GM10847 (cell line): Measurements from ENCODE around the gene DTX4.

Experiments
- POLR2A ChIP-seq: IDR thresholded peaks from 2 replicates; pipeline ENCODE4 v1.6.1; 2011; ENCODE audit not compliant: insufficient read length; ENCODE audit errors: extremely low read depth

The DTX4 gene

DNA sequence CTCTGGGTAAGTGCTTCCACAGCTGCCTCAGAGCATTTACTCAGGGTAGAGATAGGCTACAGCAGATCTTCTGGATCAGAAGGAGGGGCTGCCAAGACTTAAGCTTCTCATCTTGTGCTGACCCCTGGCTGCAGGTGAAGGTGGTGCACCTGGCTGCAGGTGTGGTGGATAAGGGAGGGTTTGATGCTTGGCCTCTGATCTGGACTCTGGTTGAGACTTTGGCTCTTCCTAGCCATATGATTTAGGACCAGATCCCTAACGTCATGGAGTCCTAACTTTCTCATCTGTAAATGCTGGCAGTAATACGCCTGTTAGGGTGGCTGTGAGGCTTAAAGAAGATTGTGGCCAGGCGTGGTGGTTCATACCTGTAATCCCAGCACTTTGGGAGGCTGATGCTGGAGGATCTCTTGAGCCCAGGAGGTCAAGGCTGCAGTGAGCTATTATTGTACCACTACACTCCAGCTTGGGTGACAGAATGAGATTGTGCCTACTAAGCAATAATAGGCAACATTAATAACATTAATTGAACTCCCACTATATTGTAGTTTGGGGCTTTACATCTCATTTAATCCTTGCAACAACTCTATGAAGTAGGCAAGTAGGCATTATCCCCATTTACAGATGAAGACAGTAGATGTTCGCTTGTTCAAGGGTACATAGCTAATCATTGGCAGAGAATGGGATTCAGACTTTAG is 10.7 kb downstream of the DTX4 start:
- no peak for TF ChIP-seq POLR2A

GRCh38 chr11:59183771-59184170 is 11.8 kb downstream of the DTX4 start:
- TF ChIP-seq POLR2A, result no peak

DNA sequence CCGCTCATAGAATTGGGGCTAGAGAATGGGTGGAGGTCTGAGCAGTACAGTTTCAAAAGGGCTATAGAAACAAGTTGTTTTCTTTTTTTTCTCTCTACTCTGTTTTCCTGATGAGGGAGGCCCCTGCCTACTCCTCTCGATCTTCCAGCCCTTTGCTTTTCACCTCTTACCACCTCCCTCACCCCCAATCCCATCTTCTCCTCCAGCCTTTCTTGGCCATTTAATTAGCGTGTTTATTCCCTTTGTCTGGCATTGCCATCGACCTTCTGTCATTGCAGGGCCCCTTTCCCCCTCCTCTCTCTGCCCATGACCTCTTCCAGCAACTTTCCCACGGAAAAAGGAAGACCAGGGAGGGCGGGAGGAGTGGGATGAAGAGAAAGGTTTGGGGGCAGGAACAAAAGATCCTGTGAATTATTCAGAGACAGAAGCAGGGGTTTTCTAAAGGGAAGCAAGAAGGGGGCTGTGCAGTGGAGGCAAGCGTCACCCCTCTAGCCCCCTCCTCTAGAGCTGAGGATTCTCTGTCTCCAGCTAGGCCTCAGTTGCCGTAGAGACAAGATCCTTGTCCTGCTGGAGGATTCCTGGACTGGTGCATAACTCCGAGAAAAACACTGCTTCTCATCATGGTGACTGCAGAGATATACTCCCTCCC is 12.9 kb downstream of the DTX4 start:
- TF ChIP-seq POLR2A, result no peak

DNA sequence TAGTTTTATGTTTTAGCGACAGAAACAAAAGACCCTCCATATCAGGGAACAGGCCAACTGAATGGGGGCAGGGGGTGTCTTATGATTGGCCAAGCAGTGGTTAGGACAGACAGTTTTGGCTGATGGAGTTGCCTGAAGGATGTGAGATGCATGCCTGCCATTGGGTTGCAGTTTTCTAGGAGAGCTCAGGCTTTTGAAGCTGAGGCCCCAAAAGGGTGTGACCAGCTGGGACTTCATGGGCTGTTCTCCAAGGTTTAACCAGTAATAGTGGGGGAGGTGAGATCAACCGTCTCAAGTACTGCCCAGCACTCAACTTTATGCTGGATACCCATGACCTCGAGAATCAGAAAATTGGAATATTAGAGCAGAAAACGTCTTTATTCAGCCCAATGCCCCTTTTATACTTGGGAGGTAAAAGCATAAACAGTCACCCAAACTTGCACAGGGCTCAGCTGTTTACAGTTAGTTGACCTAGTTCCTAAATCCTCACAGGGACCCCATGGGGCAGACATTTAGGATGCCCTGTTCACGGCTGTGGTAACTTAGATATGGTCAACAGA is 13.5 kb downstream of the DTX4 start:
- no peak for TF ChIP-seq POLR2A

GRCh38 chr11:59186130-59186594 is 14.2 kb downstream of the DTX4 start:
- TF ChIP-seq POLR2A, result no peak

GRCh38 chr11:59187035-59187434 is 15.1 kb downstream of the DTX4 start:
- TF ChIP-seq POLR2A, result no peak

DNA sequence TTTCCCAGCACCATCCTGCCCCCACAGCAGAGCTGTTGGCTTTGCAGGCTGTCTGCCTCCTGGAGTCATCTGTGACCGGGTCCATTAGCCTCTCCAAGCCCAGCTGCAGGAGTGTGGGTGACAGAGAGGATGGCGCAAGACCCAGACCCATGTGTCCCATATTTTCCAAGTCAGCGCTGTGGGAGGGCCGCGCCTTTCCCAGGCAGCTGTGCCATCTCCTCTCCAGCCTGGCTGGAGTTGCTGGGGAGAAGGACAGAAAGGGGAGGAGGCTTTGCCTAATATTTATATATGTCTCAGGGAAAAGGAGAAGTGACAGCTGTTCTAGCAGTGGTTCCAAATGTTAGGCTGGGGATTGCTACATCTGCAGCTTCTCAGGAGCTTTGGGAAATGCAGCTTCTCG is 15.7 kb downstream of the DTX4 start:
- TF ChIP-seq POLR2A, result no peak

DNA sequence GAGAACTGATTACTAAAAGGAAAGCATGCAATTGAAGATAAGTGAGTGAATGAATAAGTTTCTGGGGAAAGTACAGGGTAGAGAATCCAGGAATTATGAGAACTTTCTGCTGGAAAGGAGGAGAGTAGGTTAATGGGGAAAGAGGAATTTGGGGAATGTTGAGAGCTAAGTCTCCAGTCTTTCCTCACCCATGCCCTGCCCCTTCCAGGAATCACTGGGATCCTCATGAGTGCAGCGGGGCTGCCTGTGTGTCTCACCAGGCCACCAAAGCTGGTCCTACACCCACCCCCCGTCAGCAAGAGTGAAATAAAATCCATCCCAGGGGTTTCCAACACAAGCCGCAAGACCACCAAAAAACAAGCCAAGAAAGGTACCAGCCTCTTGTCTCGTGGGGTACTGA is 17.0 kb downstream of the DTX4 start:
- TF ChIP-seq POLR2A, result no peak

DNA sequence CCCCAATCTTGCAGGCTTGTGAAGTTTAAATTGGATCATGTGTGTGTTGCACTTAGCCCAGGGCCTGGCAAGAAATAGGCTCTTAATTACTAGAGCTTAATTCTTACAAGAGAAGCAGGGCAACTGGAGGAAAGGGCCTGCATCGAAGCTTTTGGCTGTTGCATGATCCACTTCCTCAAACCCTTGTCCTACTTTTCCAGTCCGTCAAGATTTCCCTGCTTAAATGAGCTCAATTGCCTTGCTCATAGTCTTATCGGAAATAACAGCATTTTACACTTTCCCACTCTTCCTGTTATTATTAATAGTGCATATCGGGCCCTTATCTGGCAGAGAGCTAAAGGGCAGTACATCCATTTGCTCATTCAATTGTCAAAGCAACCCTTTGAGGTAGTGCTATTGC is 18.1 kb downstream of the DTX4 start:
- no peak for TF ChIP-seq POLR2A

GRCh38 chr11:59191095-59191494 is 19.2 kb downstream of the DTX4 start:
- no peak for TF ChIP-seq POLR2A

DNA sequence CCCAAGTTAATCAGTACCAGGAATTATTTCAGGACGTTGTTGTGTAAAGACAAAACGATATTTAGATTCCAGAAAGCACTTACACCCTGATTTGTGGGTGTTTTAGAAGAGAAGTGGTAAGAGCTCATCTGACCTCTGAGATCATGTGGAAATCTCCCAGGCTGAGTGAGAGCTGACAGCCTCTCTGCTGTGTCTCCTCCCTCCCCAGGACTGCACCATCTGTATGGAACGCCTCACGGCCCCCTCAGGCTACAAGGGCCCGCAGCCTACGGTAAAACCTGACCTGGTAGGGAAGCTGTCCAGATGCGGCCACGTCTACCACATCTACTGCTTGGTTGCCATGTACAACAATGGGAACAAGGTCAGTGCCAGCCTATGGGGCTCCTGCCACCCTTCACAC is 20.0 kb downstream of the DTX4 start:
- TF ChIP-seq POLR2A, result no peak

DNA sequence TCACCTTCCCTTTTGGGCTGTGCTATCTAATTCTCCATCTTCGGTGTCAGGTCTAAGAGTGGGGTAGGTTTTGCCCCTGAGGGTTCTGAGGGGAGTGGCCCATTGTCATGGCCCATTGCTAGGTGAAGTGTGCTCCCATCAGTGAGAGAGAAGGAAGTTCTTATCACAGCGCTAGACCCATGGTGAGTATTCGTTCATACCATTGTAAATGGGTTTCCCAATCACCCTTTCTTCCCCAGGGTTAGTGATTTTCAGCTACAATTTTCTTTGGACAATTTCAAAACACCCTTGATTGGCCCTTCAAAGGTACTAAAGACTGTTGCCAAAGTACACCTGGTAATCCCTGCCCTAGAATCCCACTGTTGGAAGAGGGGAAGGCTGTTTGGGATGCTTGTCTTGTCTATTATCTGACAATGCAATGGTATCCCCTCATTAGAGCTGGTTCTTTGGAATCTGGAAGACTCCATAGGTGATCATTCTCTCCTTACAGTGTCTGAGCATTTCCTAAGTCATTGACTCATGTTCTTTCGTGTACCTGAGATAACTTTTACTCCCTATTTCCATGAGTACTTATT is 20.6 kb downstream of the DTX4 start:
- TF ChIP-seq POLR2A, result no peak

- TF ChIP-seq POLR2A, result no peak
Measured at GRCh38 chr11:59193587-59194130, 21.7 kb downstream of the DTX4 start.

- no peak for TF ChIP-seq POLR2A
Measured at GRCh38 chr11:59195586-59195985, 23.7 kb downstream of the DTX4 start.

GRCh38 chr11:59196777-59197176 is 24.8 kb downstream of the DTX4 start:
- no peak for TF ChIP-seq POLR2A

- TF ChIP-seq POLR2A, result no peak
Measured at GRCh38 chr11:59197991-59198390, 26.1 kb downstream of the DTX4 start.
